Neuronal stem cell (in vitro differentiated cells): ENCODE data around the gene KLHL20.
"Not testable (repeated sequence)": the region's sequence is repeated elsewhere in the genome, so short reads cannot be mapped to it uniquely, and the experiment has no call there.

Source experiments
- DNase-seq: peaks from one replicate; pipeline ENCODE4 v3.0.0-alpha.2; 2013; ENCODE audit warnings: low spot score
- H2AFZ ChIP-seq: one replicate; pipeline ENCODE4 v1.6.1; 2013; ENCODE audit warnings: mild to moderate bottlenecking, low read length, inconsistent platforms
- H2AK5ac ChIP-seq: 2 replicates; pipeline ENCODE4 v1.6.1; 2013; ENCODE audit warnings: low read depth, mild to moderate bottlenecking, inconsistent platforms, low read length, moderate library complexity, mixed read lengths
- H2BK120ac ChIP-seq: 2 replicates; pipeline ENCODE4 v1.6.1; 2013; ENCODE audit warnings: low read depth, mild to moderate bottlenecking, inconsistent platforms, low read length, moderate library complexity, mixed read lengths
- H2BK12ac ChIP-seq: one replicate; pipeline ENCODE4 v1.6.1; 2013; ENCODE audit warnings: low read length, inconsistent platforms
- H2BK15ac ChIP-seq: 2 replicates; pipeline ENCODE4 v1.6.1; 2013; ENCODE audit warnings: mild to moderate bottlenecking, low read length, inconsistent platforms, mixed read lengths
- H2BK5ac ChIP-seq: one replicate; pipeline ENCODE4 v1.6.1; 2013; ENCODE audit warnings: inconsistent platforms, mild to moderate bottlenecking, low read length, moderate library complexity
- H3K14ac ChIP-seq: one replicate; pipeline ENCODE4 v1.6.1; 2013; ENCODE audit warnings: low read length, inconsistent platforms
- H3K18ac ChIP-seq: 2 replicates; pipeline ENCODE4 v1.6.1; 2013; ENCODE audit warnings: low read length, inconsistent platforms
- H3K23ac ChIP-seq: 2 replicates; pipeline ENCODE4 v1.6.1; 2013; ENCODE audit warnings: low read depth, mild to moderate bottlenecking, mixed read lengths, low read length, inconsistent platforms; ENCODE audit not compliant: poor library complexity
- H3K27ac ChIP-seq: replicated peaks from 3 replicates; pipeline ENCODE4 v1.5.1; 2013; ENCODE audit warnings: low read length, inconsistent platforms
- H3K27me3 ChIP-seq, 3 experiments: 2 replicates each; pipeline ENCODE4 v1.6.1; 2013; ENCODE audit warnings: low read length in 3 of 3, mild to moderate bottlenecking in 2 of 3, inconsistent platforms in 1 of 3, low read depth in 1 of 3, mixed read lengths in 1 of 3, moderate library complexity in 1 of 3; ENCODE audit not compliant: control insufficient read depth in 3 of 3, insufficient read depth in 3 of 3
- H3K36me3 ChIP-seq, 2 donors: replicated peaks in 1 of 2; 2 replicates each; pipeline ENCODE4 v1.6.1; 2013; ENCODE audit warnings: low read length in 2 of 2; ENCODE audit not compliant: control insufficient read depth in 2 of 2, insufficient read depth in 2 of 2
- H3K4ac ChIP-seq: 2 replicates; pipeline ENCODE4 v1.6.1; 2013; ENCODE audit warnings: inconsistent platforms, mild to moderate bottlenecking, low read length, moderate library complexity
- H3K4me1 ChIP-seq, 2 donors: 1 replicate in 1 of 2; 2 replicates in 1 of 2; pipeline ENCODE4 v1.6.1; 2013; ENCODE audit warnings: low read length in 2 of 2, low read depth in 1 of 2; ENCODE audit not compliant: control insufficient read depth in 2 of 2, insufficient read depth in 1 of 2
- H3K4me2 ChIP-seq: one replicate; pipeline ENCODE4 v1.6.1; 2013; ENCODE audit warnings: mild to moderate bottlenecking, low read length, inconsistent platforms; ENCODE audit not compliant: insufficient read depth, poor library complexity, severe bottlenecking
- H3K4me3 ChIP-seq, 2 donors: 2 replicates each; pipeline ENCODE4 v1.5.1; 2013; ENCODE audit warnings: low read length in 2 of 2, mild to moderate bottlenecking in 2 of 2, inconsistent platforms in 1 of 2, moderate library complexity in 1 of 2
- H3K79me1 ChIP-seq: one replicate; pipeline ENCODE4 v1.6.1; 2013; ENCODE audit warnings: low read depth, mild to moderate bottlenecking, inconsistent platforms, low read length, moderate library complexity
- H3K9ac ChIP-seq: one replicate; pipeline ENCODE4 v1.6.1; 2013; ENCODE audit warnings: mild to moderate bottlenecking, low read depth, low read length, inconsistent platforms; ENCODE audit not compliant: poor library complexity
- H3K9me3 ChIP-seq, 2 donors: replicated peaks in 1 of 2; 2 replicates each; pipeline versions ENCODE3 to v1.6.1; 2013; ENCODE audit warnings: low read length in 2 of 2, mild to moderate bottlenecking in 2 of 2, inconsistent platforms in 1 of 2, low read depth in 1 of 2, mixed read lengths in 1 of 2, moderate library complexity in 1 of 2; ENCODE audit not compliant: control insufficient read depth in 2 of 2, insufficient read depth in 1 of 2
- H4K8ac ChIP-seq: one replicate; pipeline ENCODE4 v1.6.1; 2013; ENCODE audit warnings: low read depth, mild to moderate bottlenecking, inconsistent platforms, low read length, moderate library complexity
- H4K91ac ChIP-seq: one replicate; pipeline ENCODE4 v1.6.1; 2013; ENCODE audit warnings: low read length, low read depth, mild to moderate bottlenecking, inconsistent platforms; ENCODE audit not compliant: poor library complexity
- WGBS, 2 donors: extraction: QIAGEN DNeasy Blood & Tissue Kit; methylation state at CpG; one replicate each; pipeline ENCODE4 v1.1.7; 2013; ENCODE audit warnings: missing lambda C conversion rate in 2 of 2, mixed read lengths in 1 of 2; ENCODE audit not compliant: insufficient read length in 2 of 2, insufficient replicate concordance in 1 of 2; ENCODE audit errors: extremely low coverage in 2 of 2; 5-methylcytosine and 5-hydroxymethylcytosine counted together

Gene KLHL20

GRCh38 chr1:173688300-173688699 lies 26.5 kb upstream of the KLHL20 start:
- no peak overlapping the region for H3K23ac ChIP-seq
- H4K91ac ChIP-seq: no peak overlapping the region
- no peaks in the 10 kb centered on the region for H3K4me1 ChIP-seq
- H3K36me3 ChIP-seq: no peaks in the 10 kb centered on the region
- no peaks in the 10 kb centered on the region for H3K9me3 ChIP-seq
- H2AK5ac ChIP-seq: no peak overlapping the region
- H3K4ac ChIP-seq: no peak overlapping the region
- no peak overlapping the region for H3K9ac ChIP-seq
- H3K4me3 ChIP-seq: no peak overlapping the region
- H2BK12ac ChIP-seq: no peak overlapping the region
- no peaks in the 10 kb centered on the region for H3K79me1 ChIP-seq
- H4K8ac ChIP-seq: no peak overlapping the region
- no CpG with 5 or more reads among the region's 2 CpGs for WGBS, 2 donors
- no peak overlapping the region for H3K18ac ChIP-seq
- no peak overlapping the region for H2AFZ ChIP-seq
- H2BK15ac ChIP-seq: no peak overlapping the region
- H3K27me3 ChIP-seq: no peaks in the 10 kb centered on the region
- no peak for DNase-seq
- H3K4me2 ChIP-seq: no peak overlapping the region
- H2BK5ac ChIP-seq: no peak overlapping the region
- no peak overlapping the region for H3K14ac ChIP-seq
- no peak overlapping the region for H2BK120ac ChIP-seq
- H3K27ac ChIP-seq: no peak overlapping the region

GRCh38 chr1:173693238-173693637 lies 21.5 kb upstream of the KLHL20 start:
- Histone ChIP-seq H4K91ac (no peak overlapping the region), H3K27me3 (no peaks in the 10 kb centered on the region), H2BK120ac (no peak overlapping the region), H3K4me2 (no peak overlapping the region), H3K9ac (no peak overlapping the region), H2BK12ac (no peak overlapping the region), H3K79me1 (no peaks in the 10 kb centered on the region), H2AK5ac (no peak overlapping the region), H3K4ac (no peak overlapping the region), H3K23ac (no peak overlapping the region), H3K4me3 (no peak overlapping the region), H3K18ac (no peak overlapping the region), H2BK15ac (no peak overlapping the region), H4K8ac (no peak overlapping the region), H2AFZ (no peak overlapping the region), H3K36me3 (no peaks in the 10 kb centered on the region), H3K14ac (no peak overlapping the region), H3K9me3 (no peaks in the 10 kb centered on the region), H2BK5ac (no peak overlapping the region), H3K27ac (no peak overlapping the region), H3K4me1 (no peaks in the 10 kb centered on the region)
- DNase-seq: no peak

GRCh38 chr1:173701299-173701698 lies 13.5 kb upstream of the KLHL20 start:
- H3K36me3 ChIP-seq, H3K9me3 ChIP-seq, H3K4me1 ChIP-seq, H4K91ac ChIP-seq, H4K8ac ChIP-seq, H3K4ac ChIP-seq, H2BK120ac ChIP-seq, H2BK15ac ChIP-seq, H3K79me1 ChIP-seq, H3K4me3 ChIP-seq, H3K9ac ChIP-seq, H2BK5ac ChIP-seq, H3K27ac ChIP-seq, H3K27me3 ChIP-seq, DNase-seq, H2AK5ac ChIP-seq, H3K18ac ChIP-seq, H3K14ac ChIP-seq, H2BK12ac ChIP-seq, H3K23ac ChIP-seq, H2AFZ ChIP-seq, H3K4me2 ChIP-seq: not testable (repeated sequence)
- no CpG with 5 or more reads among the region's 6 CpGs for WGBS, 2 donors

- Histone ChIP-seq H2BK12ac (no peak overlapping the region), H3K18ac (no peak overlapping the region), H2AK5ac (no peak overlapping the region), H4K91ac (no peak overlapping the region), H3K4me1 (no peaks in the 10 kb centered on the region), H3K27me3 (no peaks in the 10 kb centered on the region), H4K8ac (no peak overlapping the region), H3K9ac (no peak overlapping the region), H2BK15ac (no peak overlapping the region), H2BK5ac (no peak overlapping the region), H3K4ac (no peak overlapping the region), H3K9me3 (no peaks in the 10 kb centered on the region), H3K79me1 (no peaks in the 10 kb centered on the region), H3K36me3 (no peaks in the 10 kb centered on the region), H2AFZ (no peak overlapping the region), H3K14ac (no peak overlapping the region), H2BK120ac (no peak overlapping the region), H3K23ac (no peak overlapping the region), H3K4me2 (no peak overlapping the region), H3K4me3 (no peak overlapping the region), H3K27ac (no peak overlapping the region)
- no CpG with 5 or more reads among the region's 1 CpG for WGBS, 2 donors
- no peak for DNase-seq
Measured at GRCh38 chr1:173702736-173703135, 12.0 kb upstream of the KLHL20 start.
